Skeletal muscle cell (primary cell): Measurements from ENCODE around the gene MAD1L1.
A peak's percentile ranks its signal among the peaks of the same experiment; 100 is the strongest.
"Not testable (repeated sequence)": the region's sequence is repeated elsewhere in the genome, so short reads cannot be mapped to it uniquely, and the experiment has no call there.

ENCODE experiments used
- DNase-seq: peaks from one replicate; pipeline ENCODE4 v3.0.0-alpha.2; 2010; ENCODE audit warnings: low read depth
- H3K4me3 ChIP-seq: 2 replicates; pipeline ENCODE4 v1.5.1; 2011; ENCODE audit warnings: low read depth, mild to moderate bottlenecking, control low read depth, low read length, moderate library complexity

The MAD1L1 gene

GRCh38 chr7:1824151-1824881 lies 408.4 kb downstream of the MAD1L1 start:
- not testable (repeated sequence) for DNase-seq, H3K4me3 ChIP-seq

GRCh38 chr7:1823376-1824150 lies 409.2 kb downstream of the MAD1L1 start:
- no peak overlapping the region for H3K4me3 ChIP-seq
- DNase-seq = no peak

GRCh38 chr7:1819259-1819841 lies 413.4 kb downstream of the MAD1L1 start:
- DNase-seq = no peak
- H3K4me3 ChIP-seq = no peak overlapping the region

- peak; percentile 22 for DNase-seq
- H3K4me3 ChIP-seq = no peak overlapping the region
Observed at GRCh38 chr7:1818575-1819258, 414.0 kb downstream of the MAD1L1 start.

- no peak overlapping the region for H3K4me3 ChIP-seq
- DNase-seq = no peak
Observed at GRCh38 chr7:1817061-1817712, 415.6 kb downstream of the MAD1L1 start.

GRCh38 chr7:1816451-1816850 lies 416.3 kb downstream of the MAD1L1 start:
- not testable (repeated sequence) for H3K4me3 ChIP-seq, DNase-seq

GRCh38 chr7:1815551-1816281 lies 417.0 kb downstream of the MAD1L1 start:
- DNase-seq = not testable (repeated sequence)

GRCh38 chr7:1815051-1815481 lies 417.7 kb downstream of the MAD1L1 start:
- DNase-seq = peak; percentile 31
- no peak overlapping the region for H3K4me3 ChIP-seq

More at GRCh38 chr7:1815551-1816281, 417.0 kb downstream of the MAD1L1 start:
- H3K4me3 ChIP-seq = not testable (repeated sequence)

- H3K4me3 ChIP-seq = no peak overlapping the region
- no peak for DNase-seq
Observed at GRCh38 chr7:1814089-1814811, 418.5 kb downstream of the MAD1L1 start.

- DNase-seq = no peak
- no peak overlapping the region for H3K4me3 ChIP-seq
Observed at GRCh38 chr7:1813394-1814088, 419.2 kb downstream of the MAD1L1 start.

- no peak for DNase-seq
- H3K4me3 ChIP-seq = no peak overlapping the region
Observed at GRCh38 chr7:1812509-1813393, 420.0 kb downstream of the MAD1L1 start.

GRCh38 chr7:1811850-1812508 lies 420.8 kb downstream of the MAD1L1 start:
- DNase-seq = no peak
- H3K4me3 ChIP-seq = no peak overlapping the region

GRCh38 chr7:1810961-1811849 lies 421.5 kb downstream of the MAD1L1 start:
- no peak overlapping the region for H3K4me3 ChIP-seq
- DNase-seq = peak; percentile 19

- no peak for DNase-seq
- no peak overlapping the region for H3K4me3 ChIP-seq
Observed at GRCh38 chr7:1810521-1810920, 422.2 kb downstream of the MAD1L1 start.

- H3K4me3 ChIP-seq = no peak overlapping the region
- DNase-seq = no peak
Observed at GRCh38 chr7:1809601-1810258, 423.0 kb downstream of the MAD1L1 start.
